H1 (cell line): ENCODE data around the gene ZFP90. TPM values are rescaled to one million over a fixed set of nuclear protein-coding genes. Genes with fewer than 3 reads are reported as not detected.

Experiments used
- GTF2F1 ChIP-seq: IDR thresholded peaks from 2 replicates; pipeline ENCODE4 v1.6.1; 2012; ENCODE audit warnings: low read depth, low read length, improper control_type of control experiment, borderline replicate concordance
- POLR2A ChIP-seq, 2 experiments: IDR thresholded peaks; 1 replicate in 1 of 2; 2 replicates in 1 of 2; pipeline ENCODE4 v1.6.1; 2011; ENCODE audit warnings: low read depth in 2 of 2, low read length in 2 of 2, mild to moderate bottlenecking in 2 of 2; ENCODE audit errors: control extremely low read depth in 1 of 2
- polyA plus RNA-seq, 7 experiments: library from polyadenylated mRNA; depleted of rRNA in 3 of 7; stranded (reverse) in 5 of 7; unstranded in 2 of 7; fragments of >200 nt in 5 of 7; fragments of 200-250 nt in 2 of 7; gene quantifications; 1 replicate in 5 of 7; 2 replicates in 1 of 7; 4 replicates in 1 of 7; pipeline versions ENCODE4 v1.2.1 to v1.2.3, GENCODE V29; 2011 to 2013; ENCODE audit warnings: missing spikeins in 2 of 7, mixed read lengths in 2 of 7
- total RNA-seq: library from RNA; stranded (reverse); fragmentation: NEBNext Ultra II Directional; extraction: Animal tissue kit (Norgen Biotek cat#: 25700); gene quantifications from 2 replicates; pipeline ENCODE4 v1.2.1, GENCODE V29; 2021

ZFP90 gene
- total and polyA plus RNA-seq, 2 of the 8 experiments (the other 6 are each of a cell fraction or from before 2014, with no cell fraction given): 10.3 to 19.1 TPM

- no peak for TF ChIP-seq GTF2F1
- no peak for TF ChIP-seq POLR2A (IDR thresholded peaks at IDR 0.05; ENCODE audit: control extremely low read depth in 1 of 2, low read depth in 2 of 2, low read length in 2 of 2)
Observed at GRCh38 chr16:68506331-68507053, 32.6 kb upstream of the ZFP90 start (continued).
